Measurements from ENCODE around the gene TTC33. TPM values are rescaled to one million over a fixed set of nuclear protein-coding genes. Genes with fewer than 3 reads are reported as not detected.

The TTC33 gene
- total RNA-seq, 4 donors from 2014 or later, result 5.0 to 12.6 (median 7.0) TPM

- DNase-seq, result no peak
- H3K9me3 ChIP-seq, result no peaks in the 10 kb centered on the region
- intact Hi-C loops (cut with DNase I), result no loop called here
- no peaks in the 10 kb centered on the region for H3K4me1 ChIP-seq
- H3K36me3 ChIP-seq, result no peaks in the 10 kb centered on the region
- no peak overlapping the region for H3K4me3 ChIP-seq
- H3K27me3 ChIP-seq, result no peaks in the 10 kb centered on the region
- WGBS, 2 donors, result 71 to 75% methylated on average over 2 of the region's 2 CpGs
- TF ChIP-seq CTCF (IDR thresholded peaks at IDR 0.05) (no peak), POLR2A (IDR thresholded peaks at IDR 0.05) (no peak)
- H3K27ac ChIP-seq, result no peak overlapping the region
Observed at GRCh38 chr5:40478766-40479165, 277.0 kb downstream of the TTC33 start.

- DNase-seq, result no peak
- TF ChIP-seq CTCF (IDR thresholded peaks at IDR 0.05) (no peak), POLR2A (IDR thresholded peaks at IDR 0.05) (no peak)
- 38 to 45% methylated on average over 8 of the region's 8 CpGs for WGBS, 2 donors
Observed at GRCh38 chr5:40477856-40478546, 277.8 kb downstream of the TTC33 start.

GRCh38 chr5:40475561-40475960, 280.2 kb downstream of the TTC33 start:
- 66 to 77% methylated on average over 3 of the region's 3 CpGs for WGBS, 2 donors
- intact Hi-C loops (cut with DNase I), result no loop called here
- TF ChIP-seq CTCF (IDR thresholded peaks at IDR 0.05) (no peak), POLR2A (IDR thresholded peaks at IDR 0.05) (no peak)
- Histone ChIP-seq H3K27ac (no peak overlapping the region), H3K4me3 (no peak overlapping the region), H3K27me3 (no peaks in the 10 kb centered on the region), H3K4me1 (no peaks in the 10 kb centered on the region), H3K9me3 (no peaks in the 10 kb centered on the region), H3K36me3 (no peaks in the 10 kb centered on the region)
- DNase-seq, result no peak

More at GRCh38 chr5:40477856-40478546, 277.8 kb downstream of the TTC33 start:
- H3K4me3 ChIP-seq, result no peak overlapping the region
- intact Hi-C loops (cut with DNase I), result no loop called here
- H3K27ac ChIP-seq, result no peak overlapping the region
- H3K36me3 ChIP-seq, result no peaks in the 10 kb centered on the region
- no peaks in the 10 kb centered on the region for H3K9me3 ChIP-seq
- H3K4me1 ChIP-seq, result no peaks in the 10 kb centered on the region
- H3K27me3 ChIP-seq, result no peaks in the 10 kb centered on the region

GRCh38 chr5:40474250-40474649, 281.5 kb downstream of the TTC33 start:
- TF ChIP-seq CTCF (IDR thresholded peaks at IDR 0.05) (no peak), POLR2A (IDR thresholded peaks at IDR 0.05) (no peak)
- Histone ChIP-seq H3K4me3 (no peak overlapping the region), H3K27me3 (no peaks in the 10 kb centered on the region), H3K9me3 (no peaks in the 10 kb centered on the region), H3K27ac (no peak overlapping the region), H3K4me1 (no peaks in the 10 kb centered on the region), H3K36me3 (no peaks in the 10 kb centered on the region)
- intact Hi-C loops (cut with DNase I), result no loop called here
- no CpG with 5 or more reads among the region's 2 CpGs for WGBS, 2 donors
- no peak for DNase-seq

- intact Hi-C loops (cut with DNase I), result no loop called here
- no peak for DNase-seq
- Histone ChIP-seq H3K4me1 (no peaks in the 10 kb centered on the region), H3K4me3 (no peak overlapping the region), H3K9me3 (no peaks in the 10 kb centered on the region), H3K27me3 (no peaks in the 10 kb centered on the region), H3K27ac (no peak overlapping the region), H3K36me3 (no peaks in the 10 kb centered on the region)
- 69 to 80% methylated on average over 1 of the region's 1 CpG for WGBS, 2 donors
- TF ChIP-seq CTCF (IDR thresholded peaks at IDR 0.05), result no peak
- TF ChIP-seq POLR2A (IDR thresholded peaks at IDR 0.05), result no peak
Observed at GRCh38 chr5:40465416-40465815, 290.3 kb downstream of the TTC33 start.
